PC-3 (cell line): Measurements from ENCODE around the gene EXOC7. TPM values are rescaled to one million over a fixed set of nuclear protein-coding genes. Genes with fewer than 3 reads are reported as not detected.

Source experiments
- ATAC-seq: fragments of 200-7000 bp; cut with Tn5 transposase; 2 replicates; pipeline ENCODE4 v1.9.1; 2020; ENCODE audit warnings: mild to moderate bottlenecking, moderate library complexity
- BruUV-seq: library from RNA; stranded (reverse); fragments of 400-500 nt; replicated peaks from 2 replicates; lab custom pipeline; 2021; lab: Mats Ljungman, UMichigan
- CTCF ChIA-PET: fragments of 300-600 bp; sonication (Branson Sonifier 250); formaldehyde crosslinking; loops from one replicate; lab custom pipeline; 2022; ENCODE audit warnings: antibody characterized with exemption; lab: Charles Lee
- POLR2A ChIA-PET: fragments of 300-600 bp; sonication (Branson Sonifier 250); formaldehyde crosslinking; loops from one replicate; lab custom pipeline; 2022; ENCODE audit warnings: antibody characterized with exemption; ENCODE audit not compliant: unreplicated experiment; lab: Charles Lee
- DNase-seq: peaks from one replicate; pipeline ENCODE4 v3.0.0-alpha.2; 2015
- H2AFZ ChIP-seq: fragments of 300-600 bp; sonication (generic); 2 replicates; pipeline ENCODE4 v1.6.0; 2016; ENCODE audit warnings: antibody characterized with exemption, low read length
- H3F3A ChIP-seq: fragments of 300-600 bp; sonication (generic); one replicate; pipeline ENCODE4 v1.6.0; 2017; ENCODE audit warnings: antibody characterized with exemption, low read length, control low read depth, mild to moderate bottlenecking; ENCODE audit not compliant: unreplicated experiment
- H3K27ac ChIP-seq: fragments of 300-600 bp; sonication (generic); 2 replicates; pipeline ENCODE4 v1.5.1; 2016; ENCODE audit warnings: mild to moderate bottlenecking, low read length
- H3K27me3 ChIP-seq: fragments of 300-600 bp; sonication (generic); 2 replicates; pipeline ENCODE4 v1.6.1; 2016; ENCODE audit warnings: low read length, mixed read lengths
- H3K36me3 ChIP-seq: fragments of 300-600 bp; sonication (generic); 2 replicates; pipeline ENCODE4 v1.6.1; 2016; ENCODE audit warnings: low read depth, mixed run types, low read length, mixed read lengths
- H3K4me1 ChIP-seq: fragments of 300-600 bp; sonication (generic); 2 replicates; pipeline ENCODE4 v1.5.1; 2016; ENCODE audit warnings: low read length; ENCODE audit not compliant: insufficient read depth
- H3K4me2 ChIP-seq: fragments of 300-600 bp; sonication (generic); 2 replicates; pipeline ENCODE4 v1.6.0; 2016; ENCODE audit warnings: low read length
- H3K4me3 ChIP-seq: fragments of 300-600 bp; sonication (generic); 2 replicates; pipeline ENCODE4 v1.5.1; 2016; ENCODE audit warnings: mild to moderate bottlenecking, low read length, mixed read lengths
- H3K79me2 ChIP-seq: fragments of 300-600 bp; sonication (generic); 2 replicates; pipeline ENCODE4 v1.6.1; 2017; ENCODE audit warnings: low read length, mixed read lengths
- H3K9ac ChIP-seq: fragments of 300-600 bp; sonication (generic); 2 replicates; pipeline ENCODE4 v1.6.0; 2016; ENCODE audit warnings: mild to moderate bottlenecking, low read length
- H3K9me2 ChIP-seq: fragments of 300-600 bp; sonication (generic); replicated peaks from 2 replicates; pipeline ENCODE4 v1.6.1; 2016; ENCODE audit warnings: mixed run types, low read length, mixed read lengths
- H3K9me3 ChIP-seq: fragments of 300-600 bp; sonication (generic); 2 replicates; pipeline ENCODE4 v1.6.1; 2016; ENCODE audit warnings: low read length, mixed read lengths
- H4K20me1 ChIP-seq: fragments of 300-600 bp; sonication (generic); 2 replicates; pipeline ENCODE4 v1.6.1; 2016; ENCODE audit warnings: low read length, mixed read lengths
- CTCF ChIP-seq: fragments of 300-600 bp; sonication (generic); conservative IDR thresholded peaks from 2 replicates; pipeline ENCODE4 v1.5.1; 2017; ENCODE audit warnings: antibody characterized with exemption, low read depth, mild to moderate bottlenecking, low read length
- EZH2 ChIP-seq: fragments of 300-600 bp; sonication (generic); IDR thresholded peaks from one replicate; pipeline ENCODE4 v1.6.1; 2017; ENCODE audit warnings: antibody characterized with exemption, mild to moderate bottlenecking, low read length; ENCODE audit not compliant: unreplicated experiment
- EZH2phosphoT487 ChIP-seq: fragments of 300-600 bp; sonication (generic); IDR thresholded peaks from 2 replicates; pipeline ENCODE4 v1.6.1; 2018; ENCODE audit warnings: mild to moderate bottlenecking, antibody characterized with exemption, low read length, borderline replicate concordance
- intact Hi-C: fragments of 100-400 bp; cut with micrococcal nuclease; formaldehyde crosslinking; loops from 2 replicates; pipeline ENCODE4 v1.9.0; 2023
- total RNA-seq: library from RNA; depleted of rRNA; stranded (reverse); fragments of >200 nt; gene quantifications from 2 replicates; pipeline ENCODE4 v1.2.3, GENCODE V29; 2014

Gene EXOC7
- total RNA-seq, 1 experiment from 2014 or later = 153 TPM

DNA sequence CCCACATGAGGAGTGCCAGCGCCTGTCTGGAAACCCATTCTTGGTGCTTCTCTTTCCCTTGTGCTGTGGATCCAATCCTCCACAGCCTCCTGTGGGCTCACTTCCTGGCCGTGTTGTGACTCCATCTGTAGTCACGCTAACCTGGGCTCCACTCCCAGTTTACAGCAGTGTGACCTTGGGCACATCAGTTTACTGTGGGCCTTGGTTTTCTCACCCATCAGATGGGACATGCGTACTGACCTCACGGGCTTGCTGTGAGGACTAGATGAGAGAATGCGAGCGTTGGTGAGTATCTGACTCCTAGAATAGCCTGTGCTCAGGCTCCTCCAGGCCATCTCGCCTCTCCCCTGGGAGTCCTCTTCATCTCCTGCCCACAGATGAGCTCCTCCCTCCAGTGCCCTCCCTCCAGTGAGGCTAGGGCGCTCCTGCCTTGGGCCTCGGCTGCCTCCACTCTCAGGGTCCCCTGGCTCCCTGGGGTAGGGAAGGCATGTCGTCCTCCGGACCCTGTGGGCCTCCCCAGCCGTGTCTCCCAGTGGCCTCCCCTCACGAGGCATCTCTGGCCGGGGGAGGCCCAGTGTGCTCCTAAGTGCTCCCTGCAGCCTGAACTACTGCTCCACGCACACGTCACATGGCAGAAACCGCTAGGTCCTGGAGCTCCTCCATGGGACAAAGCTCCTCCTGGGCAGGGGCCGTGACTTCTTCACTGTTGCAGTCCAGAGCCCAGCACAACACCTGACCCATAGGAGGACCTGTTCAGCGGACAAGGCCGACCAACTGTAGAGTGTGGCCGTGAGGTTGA is 42.7 kb upstream of the EXOC7 start:
- no peak overlapping the region for H2AFZ ChIP-seq
- H3K4me1 ChIP-seq = peaks cover 19% of the 10 kb centered on the region
- no peak overlapping the region for H3K4me2 ChIP-seq
- no peak overlapping the region for H3K9ac ChIP-seq
- DNase-seq = peak; percentile 39
- H3F3A ChIP-seq = no peaks in the 10 kb centered on the region
- H3K79me2 ChIP-seq = no peaks in the 10 kb centered on the region
- H3K4me3 ChIP-seq = no peak overlapping the region
- ChIA-PET CTCF (no interaction called here), POLR2A (no interaction called here)
- TF ChIP-seq EZH2 (no peak), CTCF (no peak)
- H4K20me1 ChIP-seq = no peaks in the 10 kb centered on the region
- BruUV-seq = no TSS peak
- intact Hi-C loops = no loop called here
- no peaks in the 10 kb centered on the region for H3K9me2 ChIP-seq
- H3K9me3 ChIP-seq = no peaks in the 10 kb centered on the region
- H3K27ac ChIP-seq = no peak overlapping the region
- no peaks in the 10 kb centered on the region for H3K27me3 ChIP-seq
- no peaks in the 10 kb centered on the region for H3K36me3 ChIP-seq
- ATAC-seq = peak; percentile 5; the same call in 1 of the 2 replicates

DNA sequence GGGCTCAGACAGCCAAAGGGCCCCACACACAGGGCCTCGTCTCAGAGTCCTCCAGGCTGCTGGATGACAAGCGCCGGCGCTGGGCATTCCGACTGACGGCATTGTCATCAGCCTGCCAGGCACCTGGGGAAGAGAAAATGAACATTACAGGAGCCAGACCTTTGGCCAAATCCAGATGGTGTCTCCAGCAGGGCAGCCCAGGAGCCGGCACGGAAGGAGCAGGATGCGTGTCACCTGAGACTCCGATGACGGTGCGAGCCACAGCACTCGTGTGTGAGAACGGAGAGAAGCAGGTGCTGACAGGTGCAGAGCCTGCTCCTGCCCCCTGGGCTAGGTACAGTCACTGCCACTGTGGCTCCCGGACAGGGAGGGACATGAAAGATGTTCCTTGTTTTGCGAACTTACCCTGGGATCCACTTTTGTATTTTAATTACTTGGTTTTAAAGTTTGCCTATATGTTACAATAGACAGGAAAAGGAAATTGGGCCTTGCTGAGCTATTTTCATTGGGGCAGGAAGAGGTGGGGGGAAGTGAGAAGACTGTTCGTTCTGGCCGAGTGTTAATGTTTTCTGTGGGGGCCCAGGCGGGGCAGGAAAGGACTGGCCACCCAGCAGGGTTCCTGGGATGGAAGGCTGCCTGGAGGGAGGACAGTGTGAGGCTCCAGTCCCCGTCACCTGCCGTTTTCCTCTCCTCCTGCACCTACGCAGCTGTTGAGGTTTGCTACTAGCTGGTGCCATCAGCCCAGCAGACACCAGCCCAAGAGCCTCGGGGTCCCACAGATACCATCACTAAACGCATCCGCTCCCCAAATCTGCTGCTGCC is 41.9 kb upstream of the EXOC7 start:
- ChIA-PET CTCF (no interaction called here), POLR2A (interaction anchor here (0.6 kb wide), 1 partner anchor 453 kb away, joined by 5 read pairs; no protein-coding TSS in a partner anchor)
- Histone ChIP-seq H3K4me2 (no peak overlapping the region), H3K36me3 (no peaks in the 10 kb centered on the region), H2AFZ (no peak overlapping the region), H3K79me2 (no peaks in the 10 kb centered on the region), H3K4me1 (peaks cover 22% of the 10 kb centered on the region), H3K9ac (no peak overlapping the region), H3K4me3 (no peak overlapping the region), H3K27ac (no peak overlapping the region), H4K20me1 (no peaks in the 10 kb centered on the region), H3K9me3 (no peaks in the 10 kb centered on the region), H3K9me2 (no peaks in the 10 kb centered on the region), H3F3A (no peaks in the 10 kb centered on the region), H3K27me3 (no peaks in the 10 kb centered on the region)
- ATAC-seq = no peak
- BruUV-seq = no TSS peak
- no peak for TF ChIP-seq EZH2phosphoT487
- no peak for TF ChIP-seq EZH2
- TF ChIP-seq CTCF = no peak
- intact Hi-C loops = no loop called here
- no peak for DNase-seq
